ENCODE results near the gene NFATC3.

NFATC3 gene

DNA sequence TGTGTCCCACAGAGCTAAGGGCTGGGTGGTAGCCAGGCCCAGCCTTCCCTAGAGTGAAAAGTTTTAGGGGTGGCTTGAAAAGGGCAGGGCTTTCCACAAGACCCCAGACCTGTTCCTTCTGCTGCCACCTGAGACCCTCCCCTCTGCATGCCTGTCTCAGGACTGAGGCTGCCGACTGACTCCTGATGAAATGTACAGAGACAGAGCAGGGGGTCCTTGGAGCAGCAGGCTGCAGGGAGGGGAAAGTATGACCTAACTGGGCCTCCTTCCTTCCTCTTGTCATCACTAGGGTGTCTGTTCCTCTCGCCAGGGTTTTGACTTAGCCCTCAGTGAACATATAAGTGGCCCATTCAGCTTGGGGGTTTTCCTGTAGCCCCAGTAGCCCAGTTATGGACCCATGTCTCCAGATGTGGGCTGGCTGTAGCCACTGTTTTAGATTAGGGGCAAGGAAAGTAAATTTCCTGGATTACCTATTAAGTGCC is 14.9 kb upstream of the NFATC3 start:
- Histone ChIP-seq H3K4ac (ENCODE audit: low read depth, low read length) (no peak overlapping the region), H3K23ac (ENCODE audit: low read length) (no peak overlapping the region), H2AK5ac (ENCODE audit: low read length) (no peak overlapping the region), H3K79me1 (ENCODE audit: low read length) (no peaks in the 10 kb centered on the region), H3K4me3 (ENCODE audit: low read depth, low read length) (no peak overlapping the region), H3K36me3 (ENCODE audit: control insufficient read depth in 1 of 2, insufficient read depth in 2 of 2, low read length in 2 of 2) (peaks cover 27 to 53% of the 10 kb centered on the region in 2 experiments), H3K18ac (ENCODE audit: low read length) (no peak overlapping the region), H4K8ac (ENCODE audit: low read depth, low read length) (no peak overlapping the region), H2AFZ (ENCODE audit: insufficient read depth, low read length, poor library complexity) (no peak overlapping the region), H3K4me2 (ENCODE audit: low read length) (no peak overlapping the region), H3K4me1 (ENCODE audit: control insufficient read depth in 1 of 2, insufficient read depth in 2 of 2, low read length in 2 of 2) (peaks cover 0 to 3% of the 10 kb centered on the region in 2 experiments), H2BK12ac (ENCODE audit: low read length) (no peak overlapping the region), H3K9me3 (ENCODE audit: insufficient read depth, low read depth, low read length) (peaks cover 1% of the 10 kb centered on the region), H3K27ac (ENCODE audit: low read depth, low read length) (no peak overlapping the region), H2BK5ac (ENCODE audit: low read depth, low read length, poor library complexity) (no peak overlapping the region), H3K14ac (ENCODE audit: low read length) (no peak overlapping the region), H3K9ac (ENCODE audit: low read length) (no peak overlapping the region), H4K12ac (ENCODE audit: low read depth, low read length) (no peak overlapping the region), H4K91ac (ENCODE audit: low read depth, low read length) (no peak overlapping the region), H2BK120ac (ENCODE audit: insufficient read depth, low read length, poor library complexity) (no peak overlapping the region), H3K79me2 (ENCODE audit: control insufficient read depth, insufficient read depth, low read length, poor library complexity) (no peaks in the 10 kb centered on the region), H3K27me3 (ENCODE audit: insufficient read depth, low read length) (no peaks in the 10 kb centered on the region)
- no peak for DNase-seq
- no CpG with 5 or more reads among the region's 2 CpGs for WGBS (ENCODE audit: extremely low coverage, insufficient coverage, insufficient read length)

DNA sequence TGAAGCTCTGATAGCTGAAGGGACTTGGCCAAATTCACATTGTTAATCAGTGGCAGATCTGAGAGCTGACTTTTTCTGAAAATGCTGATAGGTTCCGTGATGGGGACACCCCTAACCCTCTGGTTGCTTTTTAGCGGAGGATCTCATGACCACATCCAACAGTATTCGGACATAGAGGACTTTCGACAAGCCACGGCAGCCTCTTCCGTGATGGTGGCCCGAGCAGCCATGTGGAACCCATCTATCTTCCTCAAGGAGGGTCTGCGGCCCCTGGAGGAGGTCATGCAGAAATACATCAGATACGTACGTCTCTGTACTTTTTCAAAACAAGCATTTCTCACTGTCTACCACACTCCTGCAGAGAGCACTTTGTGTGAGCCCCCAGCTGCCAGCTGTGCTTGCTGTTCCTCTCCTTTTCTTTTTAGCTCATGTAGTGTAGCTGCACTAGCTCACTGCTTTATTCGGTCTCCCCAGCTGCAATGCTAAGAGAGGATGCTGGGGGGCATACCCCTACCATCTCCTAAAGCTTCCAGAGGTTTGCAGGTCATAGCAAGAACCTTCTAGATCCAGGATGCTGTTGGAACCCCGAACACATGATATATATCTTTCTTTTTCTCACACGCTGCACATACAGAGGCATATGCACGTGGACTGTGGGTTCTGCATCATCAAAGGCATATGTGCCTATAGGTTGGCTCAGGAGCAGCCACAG is 14.2 kb upstream of the NFATC3 start:
- Histone ChIP-seq H3K9me3 (ENCODE audit: insufficient read depth, low read depth, low read length) (peaks cover 1% of the 10 kb centered on the region), H4K91ac (ENCODE audit: low read depth, low read length) (no peak overlapping the region), H3K14ac (ENCODE audit: low read length) (no peak overlapping the region), H3K18ac (ENCODE audit: low read length) (no peak overlapping the region), H4K12ac (ENCODE audit: low read depth, low read length) (no peak overlapping the region), H3K79me2 (ENCODE audit: control insufficient read depth, insufficient read depth, low read length, poor library complexity) (no peaks in the 10 kb centered on the region), H2AK5ac (ENCODE audit: low read length) (no peak overlapping the region), H4K8ac (ENCODE audit: low read depth, low read length) (no peak overlapping the region), H3K4me1 (ENCODE audit: control insufficient read depth in 1 of 2, insufficient read depth in 2 of 2, low read length in 2 of 2) (peaks cover 0 to 3% of the 10 kb centered on the region in 2 experiments), H3K27me3 (ENCODE audit: insufficient read depth, low read length) (no peaks in the 10 kb centered on the region), H2AFZ (ENCODE audit: insufficient read depth, low read length, poor library complexity) (no peak overlapping the region), H3K27ac (ENCODE audit: low read depth, low read length) (no peak overlapping the region), H2BK12ac (ENCODE audit: low read length) (no peak overlapping the region), H3K79me1 (ENCODE audit: low read length) (no peaks in the 10 kb centered on the region), H3K36me3 (ENCODE audit: control insufficient read depth in 1 of 2, insufficient read depth in 2 of 2, low read length in 2 of 2) (peaks cover 28 to 59% of the 10 kb centered on the region in 2 experiments), H3K23ac (ENCODE audit: low read length) (no peak overlapping the region), H3K9ac (ENCODE audit: low read length) (no peak overlapping the region), H2BK5ac (ENCODE audit: low read depth, low read length, poor library complexity) (no peak overlapping the region), H3K4me3 (ENCODE audit: low read depth, low read length) (no peak overlapping the region), H2BK120ac (ENCODE audit: insufficient read depth, low read length, poor library complexity) (no peak overlapping the region), H3K4ac (ENCODE audit: low read depth, low read length) (no peak overlapping the region), H3K4me2 (ENCODE audit: low read length) (no peak overlapping the region)
- DNase-seq = no peak
- WGBS (ENCODE audit: extremely low coverage, insufficient coverage, insufficient read length) = no CpG with 5 or more reads among the region's 14 CpGs

DNA sequence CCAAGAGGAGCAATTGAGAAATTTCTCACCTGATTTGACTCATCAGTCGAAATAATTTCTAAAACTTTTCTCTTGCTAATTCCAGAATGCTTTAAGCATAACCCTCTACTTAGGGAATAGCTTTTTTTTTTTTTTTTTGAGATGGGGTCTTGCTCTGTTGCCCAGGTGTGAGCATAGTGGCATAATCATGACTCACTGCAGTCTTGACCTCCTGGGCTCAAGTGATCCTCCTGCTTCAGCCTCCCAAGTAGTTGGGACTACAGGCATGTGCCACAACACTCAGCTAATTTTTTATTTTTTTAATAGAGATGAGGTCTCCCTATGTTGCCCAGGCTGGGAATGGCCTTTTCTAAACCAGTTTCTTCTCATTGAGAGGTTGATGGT is 13.7 kb upstream of the NFATC3 start:
- H2AFZ ChIP-seq (ENCODE audit: insufficient read depth, low read length, poor library complexity) = no peak overlapping the region
- H3K27me3 ChIP-seq (ENCODE audit: insufficient read depth, low read length) = no peaks in the 10 kb centered on the region
- H3K23ac ChIP-seq (ENCODE audit: low read length) = no peak overlapping the region
- no peak overlapping the region for H4K8ac ChIP-seq (ENCODE audit: low read depth, low read length)
- H2AK5ac ChIP-seq (ENCODE audit: low read length) = no peak overlapping the region
- no peak overlapping the region for H3K4ac ChIP-seq (ENCODE audit: low read depth, low read length)
- no peak overlapping the region for H3K4me2 ChIP-seq (ENCODE audit: low read length)
- H2BK120ac ChIP-seq (ENCODE audit: insufficient read depth, low read length, poor library complexity) = no peak overlapping the region
- no peak overlapping the region for H3K14ac ChIP-seq (ENCODE audit: low read length)
- no peak overlapping the region for H3K27ac ChIP-seq (ENCODE audit: low read depth, low read length)
- H3K9me3 ChIP-seq (ENCODE audit: insufficient read depth, low read depth, low read length) = peaks cover 1% of the 10 kb centered on the region
- H3K9ac ChIP-seq (ENCODE audit: low read length) = no peak overlapping the region
- no peak for DNase-seq
- no peaks in the 10 kb centered on the region for H3K79me2 ChIP-seq (ENCODE audit: control insufficient read depth, insufficient read depth, low read length, poor library complexity)
- no peaks in the 10 kb centered on the region for H3K79me1 ChIP-seq (ENCODE audit: low read length)
- no peak overlapping the region for H3K4me3 ChIP-seq (ENCODE audit: low read depth, low read length)
- no peak overlapping the region for H3K18ac ChIP-seq (ENCODE audit: low read length)
- H3K36me3 ChIP-seq (ENCODE audit: control insufficient read depth in 1 of 2, insufficient read depth in 2 of 2, low read length in 2 of 2) = peaks cover 28 to 58% of the 10 kb centered on the region in 2 experiments
- no peak overlapping the region for H2BK12ac ChIP-seq (ENCODE audit: low read length)
- H4K91ac ChIP-seq (ENCODE audit: low read depth, low read length) = no peak overlapping the region
- WGBS (ENCODE audit: extremely low coverage, insufficient coverage, insufficient read length) = no CpG with 5 or more reads among the region's 1 CpG
- no peak overlapping the region for H2BK5ac ChIP-seq (ENCODE audit: low read depth, low read length, poor library complexity)
- H3K4me1 ChIP-seq (ENCODE audit: control insufficient read depth in 1 of 2, insufficient read depth in 2 of 2, low read length in 2 of 2) = peaks cover 0 to 3% of the 10 kb centered on the region in 2 experiments
- H4K12ac ChIP-seq (ENCODE audit: low read depth, low read length) = no peak overlapping the region

DNA sequence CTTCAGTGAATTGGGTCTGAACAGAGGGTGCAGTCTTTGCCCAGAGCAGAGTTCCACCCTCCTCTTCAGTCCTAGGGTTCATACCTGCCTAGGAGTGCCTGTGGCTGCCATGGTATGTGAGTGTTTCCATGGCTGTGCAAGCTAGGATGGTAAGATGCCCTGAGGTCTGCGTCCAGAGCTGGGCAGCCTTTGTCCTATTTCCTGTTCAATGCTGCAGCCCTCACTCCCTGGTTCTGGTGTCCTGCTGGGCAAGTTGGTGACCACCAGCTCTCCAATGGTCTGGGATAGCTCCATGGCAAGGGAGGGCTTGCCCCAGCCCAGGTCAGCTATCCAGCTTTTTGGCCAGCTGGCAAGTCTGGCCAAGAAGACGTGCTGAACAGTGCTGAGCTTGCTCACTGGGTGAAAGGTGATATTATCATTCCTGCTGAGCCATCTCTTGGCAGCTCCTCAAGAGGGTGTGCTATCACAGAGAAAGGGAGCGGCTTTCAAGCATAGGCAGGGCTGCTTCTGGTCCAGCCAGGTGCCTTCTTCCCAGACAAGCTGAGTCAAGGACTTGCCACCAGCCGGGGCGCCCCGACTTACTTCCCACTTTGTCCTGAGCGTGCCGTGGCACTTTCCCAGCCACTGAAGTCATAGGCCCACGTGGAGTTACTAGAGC is 13.0 kb upstream of the NFATC3 start:
- Histone ChIP-seq H2BK120ac (ENCODE audit: insufficient read depth, low read length, poor library complexity) (no peak overlapping the region), H3K9ac (ENCODE audit: low read length) (no peak overlapping the region), H3K18ac (ENCODE audit: low read length) (no peak overlapping the region), H3K14ac (ENCODE audit: low read length) (no peak overlapping the region), H3K4me2 (ENCODE audit: low read length) (no peak overlapping the region), H2AFZ (ENCODE audit: insufficient read depth, low read length, poor library complexity) (no peak overlapping the region), H4K91ac (ENCODE audit: low read depth, low read length) (no peak overlapping the region), H3K79me2 (ENCODE audit: control insufficient read depth, insufficient read depth, low read length, poor library complexity) (no peaks in the 10 kb centered on the region), H3K4me1 (ENCODE audit: control insufficient read depth in 1 of 2, insufficient read depth in 2 of 2, low read length in 2 of 2) (peaks cover 0 to 3% of the 10 kb centered on the region in 2 experiments), H2BK12ac (ENCODE audit: low read length) (no peak overlapping the region), H3K27ac (ENCODE audit: low read depth, low read length) (no peak overlapping the region), H3K9me3 (ENCODE audit: insufficient read depth, low read depth, low read length) (peaks cover 1% of the 10 kb centered on the region), H4K12ac (ENCODE audit: low read depth, low read length) (no peak overlapping the region), H3K79me1 (ENCODE audit: low read length) (no peaks in the 10 kb centered on the region), H3K4ac (ENCODE audit: low read depth, low read length) (no peak overlapping the region), H2AK5ac (ENCODE audit: low read length) (no peak overlapping the region), H3K4me3 (ENCODE audit: low read depth, low read length) (no peak overlapping the region), H4K8ac (ENCODE audit: low read depth, low read length) (no peak overlapping the region), H3K36me3 (ENCODE audit: control insufficient read depth in 1 of 2, insufficient read depth in 2 of 2, low read length in 2 of 2) (peaks cover 28 to 59% of the 10 kb centered on the region in 2 experiments), H2BK5ac (ENCODE audit: low read depth, low read length, poor library complexity) (no peak overlapping the region), H3K27me3 (ENCODE audit: insufficient read depth, low read length) (no peaks in the 10 kb centered on the region), H3K23ac (ENCODE audit: low read length) (no peak overlapping the region)
- no CpG with 5 or more reads among the region's 9 CpGs for WGBS (ENCODE audit: extremely low coverage, insufficient coverage, insufficient read length)
- peak in 1 of 2 donors; percentile 11 for DNase-seq
